CD4-positive, alpha-beta T cell treated with Interferon gamma for 1 hour (primary cell): ENCODE data around the gene KLRK1.
"Not testable (repeated sequence)": the region's sequence is repeated elsewhere in the genome, so short reads cannot be mapped to it uniquely, and the experiment has no call there.

ENCODE experiments used
- DNase-seq: peaks from one replicate; pipeline ENCODE4 v3.0.0-alpha.2; 2020

KLRK1 gene

DNA sequence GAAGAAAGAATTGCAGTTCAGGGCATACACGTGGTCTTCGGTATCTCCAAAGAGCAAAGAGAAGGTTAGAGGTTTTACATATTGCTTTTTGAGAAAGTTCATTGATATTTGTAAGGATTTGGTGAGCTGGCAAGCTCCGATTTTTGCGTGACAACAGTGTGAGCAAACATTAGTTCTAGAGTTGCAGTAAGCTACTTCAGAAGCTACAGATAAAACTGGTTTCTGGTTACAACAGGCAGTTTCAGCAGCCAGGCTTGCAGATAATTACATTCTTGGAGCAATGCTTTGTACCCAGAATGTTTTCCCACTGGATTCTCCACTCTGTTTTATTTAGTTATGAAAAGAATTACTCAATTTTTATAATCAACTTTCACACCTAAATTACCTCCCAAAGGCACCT lies 28.2 kb downstream of the KLRK1 start:
- DNase-seq, result no peak

DNA sequence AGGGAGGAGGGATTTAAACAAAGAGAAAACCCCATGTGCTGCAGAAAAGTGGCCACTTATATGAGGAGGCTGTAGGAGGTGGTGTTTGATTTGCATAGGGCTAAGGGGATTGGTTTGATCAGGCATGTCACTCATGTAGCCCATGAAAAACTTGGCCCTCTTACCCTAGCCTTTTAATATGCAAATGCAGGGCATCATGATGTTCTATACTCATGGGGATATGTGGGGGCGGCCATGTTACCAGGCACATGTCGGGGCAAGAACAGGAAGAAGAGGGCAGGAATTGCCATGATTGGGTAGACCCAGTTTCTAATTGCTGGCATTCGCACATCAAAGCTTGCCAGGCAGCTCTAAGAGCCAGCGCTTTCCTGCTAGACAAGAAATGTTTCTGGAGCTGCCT lies 28.8 kb downstream of the KLRK1 start:
- DNase-seq, result no peak

DNA sequence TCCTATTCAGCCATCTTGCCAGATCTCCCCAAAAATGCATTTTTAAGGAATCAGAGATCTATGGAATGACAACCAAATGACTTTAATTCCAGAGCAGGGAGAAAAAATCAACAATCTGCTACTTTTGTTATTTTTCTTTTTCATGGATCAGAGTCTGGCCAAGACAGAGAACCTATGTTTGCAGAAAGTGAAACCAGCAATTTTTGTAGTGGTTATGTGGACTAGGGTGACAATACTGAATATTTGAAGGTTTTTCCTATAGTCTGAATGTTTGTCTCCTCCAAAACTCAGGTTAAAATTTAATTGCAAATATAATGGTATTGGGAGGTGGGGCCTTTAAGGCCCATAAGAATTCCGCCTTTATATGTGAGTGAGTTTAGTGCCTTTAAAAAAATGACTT lies 30.9 kb downstream of the KLRK1 start:
- DNase-seq, result no peak

DNA sequence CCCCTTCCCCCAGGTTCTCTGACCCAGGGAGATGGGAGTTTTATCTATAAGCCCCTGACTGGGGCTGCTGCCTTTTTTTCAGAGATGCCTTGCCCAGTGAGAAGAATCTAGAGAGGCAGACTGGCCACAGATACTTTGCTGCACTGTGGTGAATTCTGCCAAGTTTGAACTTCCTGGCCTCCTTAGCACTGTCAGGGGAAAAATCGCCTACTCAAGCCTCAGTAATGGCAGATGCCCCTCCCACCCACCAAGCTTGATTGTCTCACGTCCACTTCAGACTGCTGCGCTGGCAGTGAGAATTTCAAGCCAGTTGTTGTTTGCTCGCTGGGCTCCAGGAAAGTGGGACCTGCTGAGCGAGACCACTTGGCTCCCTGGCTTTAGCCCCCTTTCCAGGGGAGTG lies 31.7 kb downstream of the KLRK1 start:
- DNase-seq, result no peak

DNA sequence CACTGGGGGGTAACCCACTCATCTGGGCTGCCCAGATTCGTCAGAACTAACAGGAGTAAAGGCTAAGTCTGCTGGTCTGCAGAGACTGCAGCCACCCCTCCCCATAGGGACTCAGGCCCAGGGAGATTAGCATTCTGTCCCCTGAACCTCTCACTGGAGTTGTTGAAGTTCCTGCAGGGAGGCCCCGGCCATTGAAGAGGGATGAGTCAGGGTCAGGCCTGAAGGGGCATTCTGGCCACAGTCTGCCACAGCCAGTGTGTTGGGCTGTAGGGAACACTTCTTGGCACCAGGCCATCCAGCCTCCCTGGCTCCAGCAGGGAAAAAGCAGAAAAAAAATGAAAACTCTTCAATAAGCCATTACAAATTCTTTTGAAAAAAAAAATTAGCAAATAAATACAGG lies 35.3 kb downstream of the KLRK1 start:
- no peak for DNase-seq

DNA sequence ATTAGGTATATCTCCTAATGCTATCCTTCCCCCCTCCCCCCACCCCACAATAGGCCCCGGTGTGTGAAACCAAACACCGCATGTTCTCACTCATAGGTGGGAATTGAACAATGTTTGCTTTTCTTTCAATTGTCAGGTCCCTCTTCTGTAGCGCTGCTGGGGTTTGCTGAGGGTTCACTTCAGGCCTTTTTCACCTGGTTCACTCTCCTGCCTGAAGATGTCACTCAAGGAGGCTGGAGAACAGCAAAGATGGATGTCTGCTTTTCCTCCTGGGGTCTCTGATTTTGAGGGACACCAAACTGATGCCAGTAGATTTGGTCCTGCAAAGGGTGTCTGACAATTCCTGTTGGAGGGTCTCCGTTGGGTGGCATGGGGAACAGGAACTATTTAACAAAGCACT lies 35.8 kb downstream of the KLRK1 start:
- no peak for DNase-seq

DNA sequence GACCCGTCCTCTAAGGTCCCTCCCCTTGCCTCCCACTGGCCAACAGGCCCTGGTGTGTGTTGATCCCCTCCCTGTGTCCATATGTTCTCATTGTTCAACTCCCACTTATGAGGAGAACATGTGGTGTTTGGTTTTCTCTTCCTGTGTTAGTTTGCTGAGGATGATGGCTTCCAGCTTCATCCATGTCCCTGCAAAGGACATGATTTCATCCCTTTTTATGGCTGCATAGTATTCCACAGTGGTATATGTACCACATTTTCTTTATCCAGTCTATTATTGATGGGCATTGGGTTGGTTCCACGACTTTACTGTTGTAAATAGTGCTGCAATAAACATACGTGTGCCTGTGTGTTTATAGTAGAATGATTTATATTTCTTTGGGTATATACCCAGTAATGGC lies 38.4 kb downstream of the KLRK1 start:
- not testable (repeated sequence) for DNase-seq

DNA sequence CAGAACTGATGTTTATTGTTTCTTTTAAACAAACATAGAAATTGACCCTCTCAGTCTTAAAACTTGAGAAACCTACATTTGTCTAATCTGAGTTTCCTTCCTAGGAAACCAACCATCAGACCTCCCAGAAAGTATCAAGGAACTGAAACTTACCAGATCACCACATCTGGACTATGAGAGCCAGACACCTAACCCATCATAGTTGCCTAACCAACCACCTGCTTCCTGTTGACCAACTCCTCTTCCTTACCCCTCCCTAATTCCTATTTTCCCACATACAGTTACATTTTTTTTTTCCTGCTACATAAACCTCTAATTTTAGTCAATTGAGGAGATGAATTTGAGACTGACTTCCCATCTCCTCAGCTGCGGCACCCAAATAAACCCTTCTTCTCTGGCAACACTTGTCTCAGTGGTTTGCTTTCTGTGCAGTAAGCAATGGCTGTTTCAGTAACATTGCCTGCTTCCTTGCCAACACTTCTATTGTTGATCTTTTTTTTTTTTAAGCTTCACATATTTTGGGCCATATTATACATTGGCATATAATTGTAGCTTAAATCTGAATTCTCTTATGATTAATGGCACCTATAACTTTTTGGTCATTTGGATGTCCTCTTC lies 47.8 kb downstream of the KLRK1 start:
- DNase-seq, result no peak

DNA sequence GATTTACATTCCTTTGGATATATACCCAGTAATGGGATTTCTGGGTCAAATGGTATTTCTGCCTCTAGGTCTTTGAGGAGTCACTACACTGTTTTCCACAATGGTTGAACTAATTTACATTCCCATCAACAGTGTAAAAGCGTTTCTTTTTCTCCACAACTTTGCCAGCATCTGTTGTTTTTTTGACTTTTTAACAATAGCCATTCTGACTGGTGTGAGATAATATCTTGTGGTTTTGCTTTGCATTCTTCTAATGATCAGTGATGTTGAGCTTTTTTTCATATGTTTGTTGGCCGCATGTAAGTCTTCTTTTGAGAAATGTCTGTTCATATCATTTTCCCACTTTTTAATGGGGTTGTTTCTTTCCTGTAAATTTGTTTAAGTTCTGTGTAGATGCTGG lies 48.9 kb downstream of the KLRK1 start:
- not testable (repeated sequence) for DNase-seq

DNA sequence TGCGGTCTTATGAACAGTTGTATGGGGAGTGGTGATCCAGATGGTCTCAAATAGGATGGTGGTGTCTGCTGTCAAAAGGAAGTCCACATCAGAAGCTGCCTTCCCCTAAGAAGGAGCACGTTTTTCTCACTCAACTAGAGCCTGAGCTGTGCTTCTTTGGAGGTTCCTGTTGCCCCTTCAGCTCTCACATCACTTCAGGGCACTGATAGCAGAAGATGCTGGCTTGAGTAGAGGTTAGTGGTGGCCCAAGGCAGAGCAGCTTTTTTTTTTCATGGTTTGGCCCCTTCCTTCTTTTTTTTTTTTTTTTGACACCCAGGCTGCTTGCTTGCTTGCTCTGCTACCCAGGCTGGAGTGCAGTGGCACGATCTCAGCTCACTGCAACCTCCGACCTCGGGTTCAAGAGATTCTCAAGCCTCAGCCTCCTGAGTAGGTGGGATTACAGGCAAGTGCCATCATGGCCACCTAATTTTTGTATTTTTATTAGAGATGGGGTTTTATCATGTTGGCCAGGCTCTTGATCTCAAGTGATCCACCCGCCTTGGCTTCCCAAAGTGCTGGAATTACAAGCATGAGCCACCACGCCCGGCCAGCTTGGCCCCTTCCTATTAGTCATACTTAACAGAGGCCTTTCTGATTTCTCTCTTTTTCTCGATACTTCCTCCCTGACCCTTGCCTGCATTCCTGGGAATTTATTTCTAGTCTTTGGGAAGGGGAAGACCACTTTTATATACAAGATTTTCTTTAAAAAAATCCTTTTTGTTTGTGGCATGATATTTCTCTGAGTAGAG lies 50.6 kb downstream of the KLRK1 start:
- DNase-seq, result no peak

DNA sequence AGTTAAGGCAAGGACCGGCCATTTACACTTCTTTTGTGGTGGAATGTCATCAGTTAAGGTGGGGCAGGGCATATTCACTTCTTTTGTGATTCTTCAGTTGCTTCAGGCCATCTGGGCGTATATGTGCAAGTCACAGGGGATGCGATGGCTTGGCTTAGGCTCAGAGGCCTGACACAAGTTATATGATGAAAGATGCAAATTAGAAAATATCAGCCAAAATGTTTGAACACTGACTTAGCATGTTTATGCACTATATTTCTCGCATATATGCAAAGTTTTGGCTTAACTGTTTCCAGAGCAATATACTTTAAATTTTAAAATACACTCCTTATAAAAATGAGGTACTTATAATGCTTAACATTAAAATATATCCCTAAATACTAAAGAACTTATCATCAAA lies 51.4 kb downstream of the KLRK1 start:
- not testable (repeated sequence) for DNase-seq

DNA sequence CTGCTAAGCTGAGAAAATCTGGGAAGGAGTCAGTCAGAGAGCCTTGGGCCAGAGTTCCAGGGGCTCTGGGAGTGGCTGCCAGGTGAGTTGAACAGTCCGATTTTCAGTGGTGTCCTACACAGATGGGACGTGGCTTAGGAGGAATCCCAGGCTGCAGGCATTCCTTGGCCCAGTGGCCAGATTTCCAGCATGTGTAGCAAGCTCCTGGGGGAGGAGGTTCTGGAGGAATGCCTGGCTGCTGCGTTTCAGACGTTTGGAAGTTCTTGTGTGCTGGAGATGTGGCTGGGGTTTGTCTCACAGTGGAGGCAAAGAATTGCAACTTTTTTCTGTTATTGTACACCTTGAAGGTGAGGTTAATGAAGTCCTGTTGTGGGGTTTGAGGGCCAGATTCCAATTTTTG lies 53.6 kb downstream of the KLRK1 start:
- DNase-seq, result not testable (repeated sequence)

DNA sequence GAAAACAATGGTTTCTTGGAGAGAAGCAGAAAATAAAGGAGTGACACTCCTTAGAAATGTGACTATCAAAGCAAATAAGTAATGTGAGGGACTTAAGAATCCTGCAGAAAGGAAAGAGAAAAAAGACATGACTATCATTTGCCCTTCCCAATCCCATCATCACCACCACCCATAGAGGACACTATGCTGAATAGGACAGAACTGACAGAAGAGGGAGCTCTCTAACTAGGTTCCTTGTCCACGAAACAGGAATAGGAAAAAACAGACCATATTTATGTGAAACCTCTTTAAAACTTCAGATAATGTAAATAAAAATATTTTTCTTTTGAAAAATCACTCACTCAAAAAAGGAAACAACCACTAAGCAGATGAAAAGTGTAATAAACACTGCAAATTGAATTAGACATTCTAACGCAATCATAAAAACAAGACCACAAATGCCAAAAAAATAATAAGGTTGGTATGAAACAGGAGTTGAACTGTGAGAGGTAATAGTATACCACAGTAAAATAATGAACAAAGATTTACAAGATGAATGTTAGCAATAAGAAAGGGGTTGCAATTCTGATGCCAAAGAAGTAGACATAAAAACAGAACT lies 58.1 kb downstream of the KLRK1 start:
- DNase-seq, result no peak

DNA sequence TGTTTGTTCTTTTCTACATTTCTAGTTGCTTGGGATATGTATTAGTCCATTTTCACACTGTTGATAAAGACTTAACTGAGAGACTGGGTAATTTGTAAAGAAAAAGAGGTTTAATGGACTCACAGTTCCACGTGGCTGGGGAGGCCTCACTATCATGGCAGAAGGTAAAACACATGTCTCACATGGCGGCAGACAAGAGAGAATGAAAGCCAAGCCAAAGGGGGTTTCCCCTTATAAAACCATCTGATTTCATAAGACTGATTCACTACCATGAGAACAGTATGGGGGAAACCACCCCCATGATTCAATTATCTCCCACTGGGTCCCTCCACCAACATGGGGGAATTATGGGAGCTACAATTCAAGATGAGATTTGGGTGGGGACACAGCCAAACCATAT lies 61.1 kb downstream of the KLRK1 start:
- not testable (repeated sequence) for DNase-seq
